ENCODE measurements around the gene GABBR2.

Gene GABBR2

DNA sequence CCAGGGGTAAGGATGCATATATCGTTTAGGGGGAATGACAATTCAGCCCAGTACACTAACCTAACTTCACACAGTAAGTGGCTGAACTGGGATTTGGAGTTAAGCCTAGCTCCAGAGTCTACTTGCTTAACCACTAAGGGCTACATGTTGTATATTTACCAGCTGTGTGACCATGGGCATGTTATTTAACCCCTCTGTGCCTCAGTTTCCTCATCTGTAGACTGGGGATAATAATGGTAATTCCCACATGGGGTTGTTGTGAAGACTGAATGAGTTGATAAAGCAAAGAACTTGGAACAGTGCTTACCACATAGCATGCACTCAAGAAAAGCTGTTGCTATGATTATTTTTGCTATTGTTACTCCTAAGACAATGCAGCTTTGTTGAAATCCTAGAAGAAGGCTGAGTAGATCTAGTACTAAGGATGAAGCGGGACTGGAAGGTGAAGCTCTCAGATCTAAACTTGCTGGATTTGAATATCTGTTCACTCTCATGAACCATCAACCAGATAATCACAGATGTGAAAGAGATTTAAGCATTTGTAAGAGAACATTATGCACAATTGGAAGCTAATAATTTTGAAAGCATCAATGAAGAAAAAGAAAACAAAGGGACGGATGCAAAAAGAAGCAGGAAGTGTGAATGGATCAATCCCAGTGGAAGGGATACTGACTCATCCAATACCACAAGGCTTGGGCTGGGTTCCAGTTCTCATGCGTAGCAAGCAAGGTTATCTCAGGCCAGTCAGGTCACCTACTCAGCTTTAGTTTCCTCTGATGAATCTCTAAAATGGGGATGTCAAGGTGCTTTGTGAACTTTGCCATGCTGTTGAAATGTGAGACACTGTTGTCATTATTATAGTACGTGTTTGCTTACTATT, 374.8 kb downstream of the GABBR2 start:
- no peak for DNase-seq

DNA sequence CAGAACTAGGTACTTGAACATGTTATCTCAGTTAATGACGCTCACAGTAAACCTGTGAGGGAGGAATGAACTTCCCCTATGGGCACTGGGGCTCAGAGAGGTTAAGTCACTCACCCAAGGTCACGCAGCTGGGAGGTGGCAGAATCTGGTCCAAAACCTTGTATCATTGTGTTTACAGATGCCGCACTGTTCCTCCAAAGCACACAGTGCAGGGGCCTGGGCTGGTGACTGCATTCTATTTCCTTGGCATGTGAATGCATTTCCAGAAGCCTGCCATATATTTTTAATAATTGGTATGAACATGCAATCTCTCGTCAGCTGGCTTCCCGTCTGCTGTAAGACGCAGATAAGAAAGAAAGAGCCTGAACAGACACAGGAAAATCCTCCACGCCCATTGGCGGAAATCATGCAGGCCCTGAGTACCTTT, 376.3 kb downstream of the GABBR2 start:
- DNase-seq = no peak

DNA sequence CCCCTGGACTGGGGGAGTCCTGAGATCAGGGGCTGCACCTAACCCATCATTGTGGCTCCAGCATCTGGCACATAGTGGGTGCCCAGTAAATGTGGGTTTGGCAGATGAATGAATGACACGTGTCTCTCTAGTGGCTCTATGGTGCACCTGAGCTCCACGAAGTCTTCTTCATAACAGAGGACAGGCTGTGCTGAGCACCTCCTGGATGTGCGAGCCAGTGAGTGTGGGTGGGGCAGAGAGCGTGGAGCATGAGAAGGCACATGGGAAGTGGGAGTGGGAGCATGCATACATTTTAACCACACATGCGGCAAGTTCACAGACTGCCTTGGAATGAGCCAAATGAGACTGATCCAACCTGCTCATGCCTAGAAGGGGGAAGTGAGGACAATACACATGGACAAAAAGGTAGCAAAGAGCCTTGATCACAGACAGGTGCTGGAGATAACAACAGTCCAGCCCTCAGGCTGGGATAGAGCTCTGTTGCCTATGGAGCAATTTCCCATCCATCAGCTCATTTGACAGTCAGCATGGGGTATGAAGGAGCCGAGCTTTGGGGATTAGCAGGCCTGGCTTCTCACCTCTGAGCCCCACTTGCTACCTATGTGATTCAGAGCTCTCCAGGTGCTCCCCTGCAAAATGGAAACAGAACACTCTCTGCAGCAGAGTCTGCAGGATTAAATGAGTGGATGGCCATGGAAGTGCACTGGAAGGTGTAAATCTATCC, 377.0 kb downstream of the GABBR2 start:
- DNase-seq = no peak

DNA sequence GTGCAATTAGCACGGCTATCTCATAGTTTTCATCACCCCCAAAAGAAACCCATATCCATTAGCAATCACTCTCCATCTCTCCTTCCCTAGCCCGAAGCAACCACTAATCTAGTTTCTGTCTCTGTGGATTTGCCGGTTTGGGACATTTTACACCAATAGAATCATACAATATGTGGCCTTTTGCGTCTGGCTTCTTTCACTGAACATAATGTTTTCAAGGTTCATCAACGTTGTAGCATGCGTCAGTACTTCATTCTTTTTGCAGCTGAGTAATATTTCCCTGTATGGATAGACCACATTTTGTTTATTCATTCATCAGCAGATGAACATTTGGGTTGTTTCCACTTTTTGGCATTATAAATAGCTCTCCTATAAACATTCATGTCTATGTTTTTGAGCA, 377.9 kb downstream of the GABBR2 start:
- DNase-seq = no peak

DNA sequence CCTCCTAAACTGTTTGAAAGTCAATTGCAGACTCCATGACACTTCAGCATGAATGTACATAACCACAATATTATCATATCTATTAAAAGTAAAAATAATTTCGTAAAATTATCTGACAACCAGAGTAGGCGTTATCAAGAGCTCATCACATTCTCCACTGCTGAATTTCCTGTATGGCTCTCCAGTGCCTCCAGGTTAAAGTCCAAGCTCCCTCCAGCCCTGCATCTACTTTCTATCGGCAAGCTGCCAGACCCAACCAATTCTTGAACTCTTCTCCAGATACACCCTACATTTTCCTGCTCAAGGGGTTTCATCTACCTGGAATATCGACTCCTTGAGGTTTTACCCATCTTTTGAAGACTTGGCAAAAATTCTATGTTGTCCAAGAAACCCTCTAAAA, 378.8 kb downstream of the GABBR2 start:
- no peak for DNase-seq

DNA sequence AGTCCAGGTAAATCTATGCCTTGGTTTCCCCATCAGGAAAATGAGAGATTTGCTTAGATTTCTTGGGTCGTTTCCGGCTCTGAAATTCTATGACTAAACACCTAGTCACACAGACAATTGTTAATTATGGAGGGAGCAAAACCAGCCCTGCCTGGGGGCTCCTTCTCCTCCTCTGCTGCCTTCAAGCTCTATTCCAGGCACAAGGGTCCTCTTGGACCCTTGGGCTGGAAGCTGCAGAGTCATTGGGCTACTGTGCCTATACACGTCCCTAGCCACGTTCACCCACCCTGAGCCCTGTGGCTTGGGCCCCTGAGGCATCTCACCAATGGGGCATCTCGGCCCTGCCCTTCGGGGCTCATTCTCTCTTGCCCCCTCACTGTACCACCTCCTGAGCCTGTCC, 379.5 kb downstream of the GABBR2 start:
- no peak for DNase-seq

DNA sequence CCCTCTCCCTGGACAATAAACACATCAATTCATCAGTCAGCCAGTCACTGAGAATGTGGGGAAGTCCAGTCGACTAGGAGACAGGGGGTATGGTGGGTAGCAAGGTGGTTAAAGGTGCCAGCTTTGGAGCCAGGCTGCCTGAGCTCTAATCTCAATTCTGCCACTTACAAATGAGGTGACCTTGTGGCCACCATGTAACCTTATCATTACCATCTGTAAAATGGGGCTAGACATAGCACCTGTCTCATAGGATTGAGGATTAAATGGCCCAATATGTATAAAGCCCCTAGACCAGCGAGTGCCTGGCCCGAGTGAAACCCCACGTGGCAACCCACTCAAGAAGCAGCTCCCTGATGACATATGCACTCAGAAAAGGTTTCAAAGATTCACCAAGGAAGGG, 380.0 kb downstream of the GABBR2 start:
- DNase-seq = no peak

DNA sequence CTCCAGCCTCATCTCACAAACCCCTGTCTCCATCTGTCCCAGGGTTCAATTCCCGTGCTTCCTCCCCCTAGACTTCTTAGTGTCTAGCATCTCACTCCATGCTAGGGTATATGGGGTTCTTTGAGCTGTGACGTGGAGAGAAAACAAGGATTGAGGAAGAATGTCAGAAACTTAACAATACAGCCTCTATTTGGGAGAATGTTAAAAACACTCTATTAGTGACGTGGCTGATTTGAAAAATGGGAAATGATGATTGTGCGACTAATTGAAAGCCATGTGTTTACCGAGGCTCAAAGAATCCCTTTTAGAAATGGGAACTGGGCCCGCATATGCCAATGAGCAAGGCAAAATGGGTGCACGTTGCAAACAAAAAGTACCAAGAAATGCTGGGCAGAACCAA, 380.6 kb downstream of the GABBR2 start:
- DNase-seq = no peak

DNA sequence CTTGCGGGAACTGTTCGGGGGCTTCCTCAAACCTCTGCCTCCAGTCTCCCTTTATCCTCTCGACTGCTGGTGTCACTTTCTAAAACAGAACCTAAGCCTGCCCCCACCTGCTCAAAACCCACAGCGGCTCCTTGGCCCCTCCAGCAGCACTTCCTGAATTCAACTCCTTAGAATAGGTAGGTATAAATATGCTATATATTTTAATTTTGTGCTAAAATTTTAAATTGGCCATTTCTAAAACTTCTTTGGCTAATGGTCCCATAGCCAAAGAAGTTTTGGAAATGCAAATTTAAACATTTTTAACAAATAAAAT, 381.5 kb downstream of the GABBR2 start:
- DNase-seq = no peak

DNA sequence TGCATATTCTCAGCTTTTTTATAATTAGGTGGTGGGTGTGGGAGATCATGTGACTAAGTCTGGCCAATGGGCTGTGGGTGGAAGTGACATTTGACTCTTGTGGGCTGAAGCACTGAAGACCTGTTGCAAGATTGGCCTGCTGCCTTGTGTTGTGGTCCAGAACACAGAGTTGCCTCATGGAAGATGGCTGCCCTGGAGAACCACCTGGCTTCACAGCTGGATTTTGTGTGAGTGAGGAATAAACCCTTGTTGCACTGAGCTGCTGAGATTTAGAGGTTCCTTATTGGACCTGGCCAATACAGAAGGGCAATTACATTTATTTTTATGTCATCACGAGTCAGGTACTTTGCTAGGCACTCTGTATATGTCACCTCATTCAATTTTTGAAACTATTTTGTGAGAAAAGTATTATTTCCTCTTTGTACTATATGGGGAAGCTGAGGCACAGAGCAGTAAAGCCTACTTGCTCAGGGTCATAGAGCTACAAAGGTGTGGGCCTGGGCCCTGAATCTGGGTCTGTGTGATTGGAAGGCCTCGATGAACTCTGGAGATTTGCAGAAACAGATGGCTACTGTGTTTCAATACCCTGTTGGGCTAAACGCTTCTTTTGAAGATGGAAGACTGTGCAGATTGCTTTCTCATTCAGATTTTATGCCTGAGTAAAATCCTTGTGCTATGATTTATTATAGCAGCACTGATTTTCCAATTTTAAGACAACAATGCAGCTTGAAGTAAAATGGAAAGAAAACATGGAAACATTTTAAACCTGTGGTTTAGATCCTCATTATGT, 382.1 kb downstream of the GABBR2 start:
- DNase-seq = no peak

DNA sequence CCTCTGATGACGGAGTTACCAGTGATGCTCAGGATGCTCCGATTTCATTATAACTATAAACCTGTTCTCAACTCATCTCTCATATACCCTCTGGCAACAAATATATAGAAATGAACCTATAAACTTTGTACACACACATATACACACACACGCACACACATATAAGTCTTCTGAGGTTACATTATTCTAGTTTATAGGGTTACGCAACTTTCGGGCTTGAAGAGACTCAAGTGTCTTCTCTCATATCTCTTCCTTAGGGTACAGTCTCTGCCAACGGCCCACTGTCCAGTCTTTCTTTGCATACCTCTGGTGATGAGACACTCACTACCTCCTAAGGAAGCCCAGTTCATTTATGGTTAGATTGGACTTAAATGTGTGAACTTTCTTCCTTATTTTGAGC, 383.9 kb downstream of the GABBR2 start:
- no peak for DNase-seq

DNA sequence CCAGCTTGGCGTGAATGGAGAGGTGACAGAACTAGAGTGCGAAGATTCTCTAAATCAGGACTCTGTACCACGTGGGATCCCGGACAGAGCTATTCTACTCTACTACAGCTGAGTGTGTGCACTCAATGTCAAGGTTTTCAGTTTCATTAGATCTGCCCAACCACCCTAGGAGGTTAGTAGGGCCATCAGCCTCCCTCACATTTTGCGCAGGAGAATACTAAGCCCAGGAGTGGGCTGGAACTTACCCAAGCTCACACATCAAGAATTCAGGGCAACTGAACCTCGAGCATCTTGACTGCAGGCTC, 385.0 kb downstream of the GABBR2 start:
- DNase-seq = no peak

DNA sequence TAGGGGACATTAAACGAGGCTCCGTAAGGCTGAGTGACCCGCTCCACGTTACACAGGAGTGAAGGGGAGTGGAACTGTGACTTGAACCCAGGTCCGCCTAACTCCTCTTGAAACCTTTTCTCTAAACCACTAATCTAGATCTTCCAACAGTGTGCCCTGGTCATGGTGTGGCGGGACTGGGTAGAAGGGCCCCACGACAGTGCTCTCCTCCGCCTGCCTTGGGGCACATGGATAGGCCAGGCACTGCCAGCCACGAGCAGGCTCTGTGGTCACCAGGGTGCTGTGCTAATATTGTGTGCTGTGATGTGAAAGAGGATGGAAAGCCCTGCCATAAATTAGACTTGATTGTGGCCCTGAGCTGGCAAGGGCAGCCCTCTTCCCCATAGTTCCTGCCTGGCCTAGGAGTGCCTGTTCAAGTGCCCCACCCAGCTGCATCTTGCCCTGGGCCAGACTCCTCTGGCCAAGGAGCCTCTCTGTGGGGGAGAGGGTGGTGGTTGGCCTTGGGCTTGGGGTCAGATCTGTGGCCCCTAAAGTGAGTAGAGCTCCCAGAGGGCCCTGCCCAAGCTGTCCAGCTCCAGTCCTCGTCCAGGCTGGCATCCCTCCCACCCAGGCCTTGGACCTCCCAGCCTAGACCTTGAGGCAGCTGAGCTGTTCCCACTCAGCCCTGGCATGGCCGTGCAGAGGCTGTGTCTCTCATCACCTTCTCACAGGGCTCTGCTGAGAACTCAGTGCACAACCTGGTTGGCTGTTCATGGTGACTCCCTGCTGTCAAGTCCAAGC, 385.5 kb downstream of the GABBR2 start:
- no peak for DNase-seq

DNA sequence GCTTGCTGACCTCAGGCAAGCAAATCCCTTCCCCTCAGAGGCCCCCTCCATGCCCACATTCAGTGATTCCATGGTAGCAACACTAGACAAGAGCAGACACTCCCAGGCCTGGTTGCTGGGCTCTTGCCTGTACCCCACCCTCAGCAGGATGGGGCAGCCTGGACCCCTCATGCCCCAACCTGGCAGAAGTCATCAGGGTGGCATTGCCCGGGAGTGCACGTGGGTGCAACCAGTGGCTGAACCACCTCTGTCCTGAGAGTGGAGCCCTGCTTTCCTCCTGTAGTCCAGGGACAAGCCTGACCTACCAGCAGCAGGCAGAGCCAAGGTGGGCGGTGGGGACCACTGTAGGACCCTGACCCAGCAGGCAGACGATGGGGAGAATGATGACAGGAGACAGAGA, 387.5 kb downstream of the GABBR2 start:
- DNase-seq = no peak

DNA sequence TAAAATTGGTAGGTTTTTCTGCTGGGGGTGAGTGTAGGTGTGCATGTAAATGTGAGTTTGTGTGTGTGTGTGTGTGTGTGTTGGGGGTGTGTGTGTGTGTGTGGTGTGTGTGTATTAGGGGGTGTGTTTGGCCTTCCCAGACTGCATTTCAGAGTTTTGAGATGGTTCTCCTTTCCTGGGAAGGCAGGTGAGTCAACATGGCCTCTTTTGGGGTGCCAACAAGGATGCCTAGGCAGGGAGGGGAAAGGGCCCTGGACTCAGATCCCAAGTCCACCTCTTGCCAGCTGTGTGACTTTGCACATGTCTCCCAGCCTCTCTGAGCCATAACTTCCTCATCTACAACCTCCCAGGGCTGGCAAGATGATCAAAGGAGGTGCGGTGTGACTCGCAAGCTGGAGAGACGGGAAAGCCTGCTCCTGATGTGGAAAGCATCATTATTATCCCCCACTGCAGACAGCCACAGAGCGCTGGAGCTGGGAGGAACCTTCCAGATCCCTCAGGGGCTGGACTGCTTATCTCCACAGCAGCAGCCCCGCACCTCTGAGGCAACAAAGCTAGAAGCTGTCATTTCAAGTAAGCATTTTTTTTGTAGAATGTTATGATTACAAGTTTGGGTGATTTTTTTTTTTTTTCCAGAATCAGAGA, 389.8 kb downstream of the GABBR2 start:
- no peak for DNase-seq

DNA sequence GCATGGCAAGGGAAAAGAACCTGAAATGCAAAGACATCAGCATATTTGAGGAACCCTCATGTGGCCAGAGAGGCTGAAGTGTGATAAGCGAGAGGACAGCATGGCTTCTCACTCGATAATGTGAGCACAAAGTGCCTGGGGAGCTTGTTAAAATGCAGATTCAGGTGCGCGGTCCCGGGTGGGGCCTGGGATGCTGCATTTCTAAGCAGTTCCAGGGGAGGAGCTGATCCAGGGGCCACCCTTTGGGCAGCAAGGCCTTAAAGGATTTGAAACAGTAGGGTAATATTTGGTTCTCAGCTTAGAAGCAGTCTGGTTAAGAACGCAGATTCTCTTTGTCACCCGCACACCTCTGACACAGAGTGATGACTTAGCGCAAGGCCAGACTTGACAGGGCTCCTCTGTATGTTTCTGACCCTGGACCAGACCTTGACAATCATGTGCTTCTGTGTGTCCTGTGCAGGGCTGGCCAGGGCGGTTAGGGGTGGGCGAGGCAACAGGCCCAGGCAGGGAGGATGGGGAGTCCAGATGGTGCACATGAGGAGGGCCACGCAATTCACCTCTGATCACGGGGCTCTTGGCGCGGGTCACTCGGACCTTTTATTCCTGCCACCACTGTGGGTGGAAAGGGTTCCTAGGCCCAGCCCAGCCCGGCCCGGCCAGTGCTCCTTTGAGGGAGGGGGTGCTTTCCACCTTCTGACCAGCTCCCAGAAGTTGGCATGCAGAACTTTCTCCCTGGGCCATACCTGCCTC, 390.5 kb downstream of the GABBR2 start:
- no peak for DNase-seq

DNA sequence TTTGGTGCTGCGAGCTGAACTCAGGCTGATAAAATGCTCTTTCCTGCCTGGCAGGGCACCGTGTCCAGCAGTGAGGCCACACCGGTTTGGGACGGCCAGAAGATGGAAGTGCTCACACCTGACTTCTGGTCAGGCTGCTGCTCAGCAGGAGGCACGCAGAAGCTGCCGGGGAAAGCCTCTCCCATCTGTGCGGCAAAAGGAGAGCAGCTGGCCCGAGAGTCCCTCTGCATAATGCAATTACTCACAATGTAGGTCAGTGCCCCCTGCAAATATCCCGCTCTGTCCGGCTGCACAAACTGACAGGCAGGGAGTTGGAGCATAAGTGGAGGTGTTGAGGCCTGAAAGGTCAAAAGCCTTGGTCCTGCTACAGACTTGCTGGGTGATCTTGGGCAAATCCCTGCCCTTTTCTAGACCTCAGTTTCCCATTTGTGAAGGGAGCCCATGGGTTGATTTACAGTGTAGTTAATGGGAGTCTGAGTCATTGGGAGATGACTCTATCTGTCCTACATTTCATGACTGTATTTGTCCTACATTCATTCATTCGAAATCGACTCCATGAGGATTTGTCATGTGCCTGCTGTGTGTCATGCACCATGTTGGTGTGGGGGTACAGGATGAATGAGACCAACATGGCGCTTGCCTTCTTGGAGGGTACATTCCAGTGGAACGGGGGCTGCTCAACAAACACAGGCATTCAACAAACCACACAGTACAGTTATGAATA, 391.4 kb downstream of the GABBR2 start:
- no peak for DNase-seq

DNA sequence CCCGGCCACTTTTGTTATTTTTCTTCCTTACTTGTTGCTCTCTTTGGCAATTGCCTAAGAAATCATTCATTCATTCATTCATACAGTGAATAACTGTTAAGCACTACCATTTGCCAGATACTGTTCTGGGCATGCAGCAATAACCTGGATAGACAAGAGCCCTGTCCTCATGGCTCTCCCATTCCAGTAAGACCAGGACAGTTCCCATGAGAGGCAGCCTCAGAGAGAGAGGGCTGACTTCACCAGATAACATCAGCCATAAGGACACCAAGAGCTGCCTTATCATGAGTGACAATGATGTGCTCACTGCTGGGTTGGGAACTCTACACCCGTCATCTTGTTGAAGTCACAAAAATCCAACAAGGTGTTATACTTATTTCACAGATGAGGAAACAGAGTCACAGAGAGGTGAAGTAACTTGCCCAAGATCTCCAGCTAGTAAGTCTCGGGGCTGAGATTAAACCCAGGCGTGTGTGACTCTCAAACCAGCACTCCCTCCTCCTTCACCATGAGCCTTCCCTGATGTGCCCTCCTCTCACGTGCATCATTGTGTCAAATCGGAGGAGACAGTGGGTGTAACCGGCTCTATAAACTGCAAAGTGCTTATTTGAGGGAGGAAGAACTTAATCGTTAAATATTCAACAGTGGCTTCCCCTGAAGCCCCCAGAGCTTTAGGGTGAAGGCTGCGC, 392.1 kb downstream of the GABBR2 start:
- DNase-seq = no peak

DNA sequence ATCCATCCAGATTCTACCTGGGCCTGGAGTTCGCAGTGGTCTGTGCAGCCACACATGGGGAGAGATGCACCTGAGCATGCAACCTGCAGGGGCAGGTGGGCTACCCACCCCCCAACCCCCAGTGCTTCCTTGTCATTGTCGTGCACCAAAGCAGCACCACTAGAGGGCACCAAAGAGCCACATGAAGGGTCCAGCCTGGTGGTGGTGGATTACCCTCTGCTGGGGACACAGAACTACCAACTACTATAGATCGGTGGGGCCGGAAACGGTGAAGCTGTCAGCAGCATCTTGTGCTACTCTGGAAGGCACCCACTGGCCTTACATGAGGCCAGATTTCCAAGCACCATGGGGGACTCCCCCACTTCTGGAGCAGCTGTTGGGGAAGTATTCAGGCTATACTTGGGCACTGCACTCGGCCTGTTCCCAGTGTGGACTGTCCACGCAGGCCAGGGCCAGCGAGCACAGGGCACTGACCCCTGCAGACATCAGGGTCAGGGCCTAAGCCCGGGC, 393.1 kb downstream of the GABBR2 start:
- no peak for DNase-seq

DNA sequence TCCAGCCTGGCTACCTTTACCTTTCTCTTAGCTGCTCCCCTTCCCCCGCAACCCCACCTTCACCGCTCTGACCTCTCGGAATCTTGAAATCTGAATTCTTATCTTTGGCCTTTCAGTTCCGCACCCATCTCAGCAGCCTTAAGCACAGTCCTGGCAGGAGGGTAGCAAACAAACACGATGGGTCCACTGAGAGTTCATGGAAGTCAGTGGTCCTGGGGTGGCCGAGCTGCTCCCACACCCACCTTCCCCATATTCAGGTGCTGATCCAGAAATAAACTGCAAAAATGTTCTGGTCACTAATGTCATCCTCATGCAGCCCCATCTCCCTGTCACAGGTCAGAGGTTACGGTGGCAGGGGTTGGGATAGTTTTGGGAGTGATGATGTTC, 393.7 kb downstream of the GABBR2 start:
- DNase-seq = no peak
